H9 (cell line): Measurements from ENCODE around the gene LNPEP. TPM values are rescaled to one million over a fixed set of nuclear protein-coding genes. Genes with fewer than 3 reads are reported as not detected.

Experiments used
- DNase-seq: peaks from one replicate; pipeline ENCODE4 v3.0.0-alpha.2; 2017
- H2AFZ ChIP-seq: one replicate; pipeline ENCODE4 v1.6.1; 2013; ENCODE audit warnings: mild to moderate bottlenecking, low read length, control low read depth, moderate library complexity
- H2AK5ac ChIP-seq: 2 replicates; pipeline ENCODE4 v1.6.1; 2013; ENCODE audit warnings: low read length, control low read depth, mixed read lengths; ENCODE audit not compliant: insufficient read length
- H2BK120ac ChIP-seq: one replicate; pipeline ENCODE4 v1.6.1; 2013; ENCODE audit warnings: low read depth, mild to moderate bottlenecking, low read length, control low read depth, inconsistent platforms; ENCODE audit not compliant: poor library complexity, severe bottlenecking
- H2BK12ac ChIP-seq: 2 replicates; pipeline ENCODE4 v1.6.1; 2013; ENCODE audit warnings: low read length, control low read depth, mixed read lengths, low read depth; ENCODE audit not compliant: insufficient read length
- H2BK15ac ChIP-seq: 2 replicates; pipeline ENCODE4 v1.6.1; 2013; ENCODE audit warnings: low read depth, low read length, control low read depth
- H2BK20ac ChIP-seq: one replicate; pipeline ENCODE4 v1.6.1; 2013; ENCODE audit warnings: low read depth, mild to moderate bottlenecking, low read length, control low read depth, inconsistent platforms; ENCODE audit not compliant: poor library complexity, severe bottlenecking
- H2BK5ac ChIP-seq: 2 replicates; pipeline ENCODE4 v1.6.1; 2013; ENCODE audit warnings: low read length, control low read depth, mixed read lengths; ENCODE audit not compliant: insufficient read length
- H3K14ac ChIP-seq: 2 replicates; pipeline ENCODE4 v1.6.1; 2013; ENCODE audit warnings: low read length, control low read depth; ENCODE audit not compliant: insufficient read depth
- H3K18ac ChIP-seq: 2 replicates; pipeline ENCODE4 v1.6.1; 2013; ENCODE audit warnings: low read depth, mild to moderate bottlenecking, mixed read lengths, low read length, control low read depth; ENCODE audit not compliant: insufficient read length
- H3K23ac ChIP-seq: 2 replicates; pipeline ENCODE4 v1.6.1; 2013; ENCODE audit warnings: low read length, control low read depth, mixed read lengths, low read depth; ENCODE audit not compliant: insufficient read length
- H3K23me2 ChIP-seq: 2 replicates; pipeline ENCODE4 v1.6.1; 2013; ENCODE audit warnings: low read depth, mild to moderate bottlenecking, mixed read lengths, low read length, control low read depth; ENCODE audit not compliant: insufficient read length, poor library complexity, severe bottlenecking
- H3K27ac ChIP-seq: 2 replicates; pipeline ENCODE4 v1.5.1; 2013; ENCODE audit warnings: low read length, control low read depth, mixed read lengths, low read depth; ENCODE audit not compliant: insufficient read length
- H3K27me3 ChIP-seq: 2 replicates; pipeline ENCODE4 v1.6.1; 2013; ENCODE audit warnings: low read length, control low read depth, inconsistent platforms; ENCODE audit not compliant: insufficient read depth
- H3K4ac ChIP-seq: 2 replicates; pipeline ENCODE4 v1.6.1; 2013; ENCODE audit warnings: low read depth, mild to moderate bottlenecking, control low read depth, inconsistent platforms, low read length, moderate library complexity
- H3K4me1 ChIP-seq: 2 replicates; pipeline ENCODE4 v1.6.1; 2013; ENCODE audit warnings: low read length, control low read depth, inconsistent platforms; ENCODE audit not compliant: insufficient read depth
- H3K4me2 ChIP-seq: 2 replicates; pipeline ENCODE4 v1.6.1; 2013; ENCODE audit warnings: low read length, control low read depth, mixed read lengths; ENCODE audit not compliant: insufficient read length, insufficient read depth
- H3K56ac ChIP-seq: 2 replicates; pipeline ENCODE4 v1.6.1; 2013; ENCODE audit warnings: low read depth, mild to moderate bottlenecking, mixed read lengths, low read length, control low read depth; ENCODE audit not compliant: insufficient read length
- H3K79me1 ChIP-seq: 2 replicates; pipeline ENCODE4 v1.6.1; 2013; ENCODE audit warnings: low read depth, mild to moderate bottlenecking, moderate library complexity, low read length, control low read depth, inconsistent platforms; ENCODE audit not compliant: insufficient read depth, poor library complexity, severe bottlenecking
- H3K79me2 ChIP-seq: 2 replicates; pipeline ENCODE4 v1.6.1; 2013; ENCODE audit warnings: low read length, control low read depth, inconsistent platforms; ENCODE audit not compliant: insufficient read depth
- H3K9ac ChIP-seq: 2 replicates; pipeline ENCODE4 v1.6.1; 2013; ENCODE audit warnings: low read length, control low read depth, mixed read lengths; ENCODE audit not compliant: insufficient read length; ENCODE audit errors: extremely low read depth
- H3K9me3 ChIP-seq: one replicate; pipeline ENCODE4 v1.6.1; 2013; ENCODE audit warnings: low read depth, low read length, inconsistent platforms; ENCODE audit not compliant: control insufficient read depth
- H3T11ph ChIP-seq: one replicate; pipeline ENCODE4 v1.6.1; 2013; ENCODE audit warnings: mild to moderate bottlenecking, low read length, control low read depth, inconsistent platforms
- H4K20me1 ChIP-seq: one replicate; pipeline ENCODE4 v1.6.1; 2013; ENCODE audit not compliant: control insufficient read depth, insufficient read length, insufficient read depth
- H4K5ac ChIP-seq: 2 replicates; pipeline ENCODE4 v1.6.1; 2013; ENCODE audit warnings: low read depth, mild to moderate bottlenecking, mixed read lengths, low read length, control low read depth; ENCODE audit not compliant: insufficient read length
- H4K8ac ChIP-seq: replicated peaks from 2 replicates; pipeline ENCODE4 v1.6.1; 2013; ENCODE audit warnings: low read length, control low read depth, mixed read lengths, low read depth; ENCODE audit not compliant: insufficient read length
- H4K91ac ChIP-seq: 2 replicates; pipeline ENCODE4 v1.6.1; 2013; ENCODE audit warnings: low read depth, mild to moderate bottlenecking, moderate library complexity, mixed read lengths, low read length, control low read depth; ENCODE audit not compliant: insufficient read length
- H3K27ac Mint-ChIP-seq, 3 experiments: 2 replicates in 2 of 3; 3 replicates in 1 of 3; pipeline ENCODE4 v1.8.0; 2020 to 2021; ENCODE audit warnings: mixed read lengths in 3 of 3, mild to moderate bottlenecking in 1 of 3, moderate library complexity in 1 of 3
- H3K27me3 Mint-ChIP-seq: 2 replicates; pipeline ENCODE4 v1.8.0; 2021; ENCODE audit warnings: low read depth, mild to moderate bottlenecking, moderate library complexity, mixed read lengths
- H3K36me3 Mint-ChIP-seq, 3 experiments: 2 replicates in 2 of 3; 3 replicates in 1 of 3; pipeline ENCODE4 v1.8.0; 2020 to 2021; ENCODE audit warnings: low read depth in 3 of 3, mixed read lengths in 3 of 3; ENCODE audit not compliant: insufficient read depth in 1 of 3
- H3K4me1 Mint-ChIP-seq, 2 experiments: 2 replicates each; pipeline ENCODE4 v1.8.0; 2020; ENCODE audit warnings: mixed read lengths in 2 of 2
- H3K4me3 Mint-ChIP-seq, 2 experiments: 2 replicates in 1 of 2; 3 replicates in 1 of 2; pipeline ENCODE4 v1.8.0; 2020 to 2021; ENCODE audit warnings: mild to moderate bottlenecking in 2 of 2, mixed read lengths in 2 of 2, moderate library complexity in 1 of 2
- H3K9me3 Mint-ChIP-seq, 2 experiments: 2 replicates in 1 of 2; 3 replicates in 1 of 2; pipeline ENCODE4 v1.8.0; 2020; ENCODE audit warnings: mild to moderate bottlenecking in 2 of 2, mixed read lengths in 2 of 2, moderate library complexity in 1 of 2
- WGBS: extraction: QIAGEN DNeasy Blood & Tissue Kit; methylation state at CpG from one replicate; pipeline ENCODE4 v1.1.7; 2013; ENCODE audit warnings: missing lambda C conversion rate, low lambda C conversion rate, mixed read lengths; ENCODE audit not compliant: insufficient read length; ENCODE audit errors: extremely low coverage; 5-methylcytosine and 5-hydroxymethylcytosine counted together
- total RNA-seq: library from RNA; stranded (reverse); gene quantifications from 2 replicates; pipeline ENCODE4 v1.2.1, GENCODE V29; 2021
- TF ChIP-seq, protein P1 (sequence below): fragments of 200-600 bp; sonication (generic); conservative IDR thresholded peaks from 3 replicates; pipeline ENCODE4 v1.8.0; 2021; ENCODE audit warnings: antibody characterized with exemption, mild to moderate bottlenecking

Gene LNPEP
- total RNA-seq, 1 experiment from 2014 or later, result 4.1 TPM

DNA sequence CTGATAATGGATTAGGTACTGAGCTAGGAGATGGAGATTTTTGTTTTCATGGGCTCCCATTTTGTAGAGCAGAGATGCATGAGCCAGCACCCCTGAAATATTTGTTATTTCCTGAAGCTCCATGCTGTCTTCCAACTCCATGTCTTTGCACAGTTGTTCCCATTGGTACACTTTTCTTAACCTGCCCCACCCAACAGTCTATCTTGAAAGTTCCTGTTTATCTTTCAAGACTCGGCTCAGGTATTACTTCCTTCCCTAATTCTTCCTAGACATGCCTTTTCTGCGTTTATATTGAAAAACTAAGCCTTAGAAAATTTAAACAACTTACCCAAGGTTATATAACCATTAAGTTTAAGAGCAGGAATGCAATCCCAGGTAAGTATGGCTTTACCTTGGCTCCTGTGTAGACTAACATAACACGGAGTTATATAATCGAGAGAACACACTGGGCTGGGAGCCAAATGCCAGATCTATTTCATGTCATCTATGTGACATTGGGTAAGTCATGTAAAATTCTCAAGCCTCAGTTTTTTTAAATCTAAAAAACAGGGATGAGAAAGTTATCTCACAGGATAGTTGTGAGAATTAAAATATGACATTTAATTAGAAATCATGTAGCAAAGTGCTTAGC is 139.1 kb downstream of the LNPEP start:
- Mint-ChIP-seq H3K9me3 (no peaks in the 10 kb centered on the region), H3K27me3 (no peaks in the 10 kb centered on the region), H3K36me3 (no peaks in the 10 kb centered on the region; a peak in 1 of 7 replicates), H3K4me1 (peaks cover 0 to 4% of the 10 kb centered on the region in 2 experiments; a peak in 1 of 4 replicates), H3K27ac (no peak overlapping the region), H3K4me3 (no peak overlapping the region)
- DNase-seq, result no peak
- Histone ChIP-seq H3K18ac (no peak overlapping the region), H4K91ac (no peak overlapping the region), H3T11ph (no peak overlapping the region), H4K5ac (no peak overlapping the region), H3K27me3 (no peaks in the 10 kb centered on the region), H3K79me2 (no peaks in the 10 kb centered on the region), H2AK5ac (no peak overlapping the region), H3K27ac (no peak overlapping the region), H2BK12ac (no peak overlapping the region), H3K9ac (no peak overlapping the region), H3K9me3 (no peaks in the 10 kb centered on the region), H3K4me1 (0 out of 2 replicates have a peak, but pooled peaks cover 3% of the 10 kb centered on the region), H3K4me2 (no peak overlapping the region), H3K4ac (no peak overlapping the region), H2AFZ (no peak overlapping the region), H4K8ac (no peak overlapping the region), H3K23ac (no peak overlapping the region), H2BK120ac (no peak overlapping the region), H3K14ac (no peak overlapping the region), H4K20me1 (no peaks in the 10 kb centered on the region), H2BK15ac (no peak overlapping the region), H3K79me1 (no peaks in the 10 kb centered on the region), H3K56ac (no peak overlapping the region), H2BK20ac (no peak overlapping the region), H3K23me2 (no peaks in the 10 kb centered on the region), H2BK5ac (no peak overlapping the region)
- no CpG with 5 or more reads among the region's 4 CpGs for WGBS
- TF ChIP-seq, protein P1, sequence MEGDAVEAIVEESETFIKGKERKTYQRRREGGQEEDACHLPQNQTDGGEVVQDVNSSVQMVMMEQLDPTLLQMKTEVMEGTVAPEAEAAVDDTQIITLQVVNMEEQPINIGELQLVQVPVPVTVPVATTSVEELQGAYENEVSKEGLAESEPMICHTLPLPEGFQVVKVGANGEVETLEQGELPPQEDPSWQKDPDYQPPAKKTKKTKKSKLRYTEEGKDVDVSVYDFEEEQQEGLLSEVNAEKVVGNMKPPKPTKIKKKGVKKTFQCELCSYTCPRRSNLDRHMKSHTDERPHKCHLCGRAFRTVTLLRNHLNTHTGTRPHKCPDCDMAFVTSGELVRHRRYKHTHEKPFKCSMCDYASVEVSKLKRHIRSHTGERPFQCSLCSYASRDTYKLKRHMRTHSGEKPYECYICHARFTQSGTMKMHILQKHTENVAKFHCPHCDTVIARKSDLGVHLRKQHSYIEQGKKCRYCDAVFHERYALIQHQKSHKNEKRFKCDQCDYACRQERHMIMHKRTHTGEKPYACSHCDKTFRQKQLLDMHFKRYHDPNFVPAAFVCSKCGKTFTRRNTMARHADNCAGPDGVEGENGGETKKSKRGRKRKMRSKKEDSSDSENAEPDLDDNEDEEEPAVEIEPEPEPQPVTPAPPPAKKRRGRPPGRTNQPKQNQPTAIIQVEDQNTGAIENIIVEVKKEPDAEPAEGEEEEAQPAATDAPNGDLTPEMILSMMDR, result no peak
